Thymus (tissue), 11 donors: ENCODE data around the gene C1orf105. TPM values are rescaled to one million over a fixed set of nuclear protein-coding genes. Genes with fewer than 3 reads are reported as not detected.

Experiments used
- DNase-seq, 9 donors: peaks; one replicate each; pipeline ENCODE4 v3.0.0-alpha.2; 2013; ENCODE audit warnings: low spot score in 9 of 9, low read depth in 6 of 9, missing footprints in 1 of 9
- H3K27ac ChIP-seq, 2 donors: one replicate each; pipeline ENCODE4 v1.5.1; 2013; ENCODE audit warnings: control low read depth in 1 of 2, low read depth in 1 of 2, low read length in 1 of 2, mild to moderate bottlenecking in 1 of 2, moderate library complexity in 1 of 2
- H3K27me3 ChIP-seq, 2 donors: one replicate each; pipeline ENCODE4 v1.5.1; 2013; ENCODE audit warnings: low read length in 1 of 2; ENCODE audit not compliant: control insufficient read depth in 2 of 2, insufficient read depth in 1 of 2
- H3K36me3 ChIP-seq, 2 donors: one replicate each; pipeline ENCODE4 v1.5.1; 2013; ENCODE audit warnings: low read length in 1 of 2, mild to moderate bottlenecking in 1 of 2, moderate library complexity in 1 of 2; ENCODE audit not compliant: control insufficient read depth in 2 of 2, insufficient read depth in 2 of 2
- H3K4me1 ChIP-seq, 2 donors: one replicate each; pipeline ENCODE4 v1.5.1; 2013; ENCODE audit warnings: low read length in 2 of 2; ENCODE audit not compliant: control insufficient read depth in 2 of 2, insufficient read depth in 2 of 2
- H3K4me3 ChIP-seq, 2 donors: one replicate each; pipeline ENCODE4 v1.5.1; 2013; ENCODE audit warnings: low read length in 2 of 2, control low read depth in 1 of 2, mild to moderate bottlenecking in 1 of 2
- H3K9me3 ChIP-seq, 2 donors: one replicate each; pipeline ENCODE4 v1.5.1; 2013; ENCODE audit warnings: low read length in 1 of 2, mild to moderate bottlenecking in 1 of 2; ENCODE audit not compliant: control insufficient read depth in 2 of 2, insufficient read depth in 1 of 2
- WGBS: extraction: QIAGEN DNeasy Blood & Tissue Kit; methylation state at CpG from one replicate; pipeline ENCODE4 v1.1.7; 2013; 5-methylcytosine and 5-hydroxymethylcytosine counted together
- polyA plus RNA-seq: library from polyadenylated mRNA; stranded (reverse); fragments of 200-250 nt; gene quantifications from one replicate; pipeline ENCODE4 v1.2.3, GENCODE V29; 2013
- total RNA-seq: library from RNA; stranded (reverse); fragments of 120-200 nt; gene quantifications from one replicate; pipeline ENCODE4 v1.2.4, GENCODE V29; 2013
- donor health status: healthy.

C1orf105 gene
- total and polyA plus RNA-seq, 2 donors = 0.28 to 0.30 TPM

- Histone ChIP-seq H3K9me3 (no peaks in the 10 kb centered on the region), H3K4me1 (no peaks in the 10 kb centered on the region), H3K27ac (no peak overlapping the region), H3K36me3 (no peaks in the 10 kb centered on the region), H3K27me3 (no peaks in the 10 kb centered on the region), H3K4me3 (no peak overlapping the region)
- 96% methylated on average over 3 of the region's 3 CpGs for WGBS
- no peak for DNase-seq
Measured at GRCh38 chr1:172469717-172470116, 49.2 kb downstream of the C1orf105 start.

GRCh38 chr1:172470149-172470548 is 49.7 kb downstream of the C1orf105 start:
- Histone ChIP-seq H3K9me3 (no peaks in the 10 kb centered on the region), H3K27ac (no peak overlapping the region), H3K36me3 (no peaks in the 10 kb centered on the region), H3K4me3 (no peak overlapping the region), H3K4me1 (no peaks in the 10 kb centered on the region), H3K27me3 (no peaks in the 10 kb centered on the region)
- no peak for DNase-seq
- 96% methylated on average over 2 of the region's 2 CpGs for WGBS

- H3K4me3 ChIP-seq = no peak overlapping the region
- no peaks in the 10 kb centered on the region for H3K36me3 ChIP-seq
- no peaks in the 10 kb centered on the region for H3K9me3 ChIP-seq
- no peaks in the 10 kb centered on the region for H3K27me3 ChIP-seq
- 97% methylated on average over 1 of the region's 1 CpG for WGBS
- H3K27ac ChIP-seq = no peak overlapping the region
- H3K4me1 ChIP-seq = no peaks in the 10 kb centered on the region
- no peak for DNase-seq
Measured at GRCh38 chr1:172471666-172472065, 51.2 kb downstream of the C1orf105 start.

GRCh38 chr1:172472495-172472894 is 52.0 kb downstream of the C1orf105 start:
- Histone ChIP-seq H3K4me3 (no peak overlapping the region), H3K27me3 (no peaks in the 10 kb centered on the region), H3K36me3 (no peaks in the 10 kb centered on the region), H3K4me1 (no peaks in the 10 kb centered on the region), H3K9me3 (no peaks in the 10 kb centered on the region), H3K27ac (no peak overlapping the region)
- no peak for DNase-seq
- WGBS = 69% methylated on average over 1 of the region's 1 CpG

- no peak overlapping the region for H3K27ac ChIP-seq
- no peaks in the 10 kb centered on the region for H3K4me1 ChIP-seq
- no peaks in the 10 kb centered on the region for H3K27me3 ChIP-seq
- H3K36me3 ChIP-seq = no peaks in the 10 kb centered on the region
- no peaks in the 10 kb centered on the region for H3K9me3 ChIP-seq
- no peak overlapping the region for H3K4me3 ChIP-seq
- DNase-seq = no peak
- 75% methylated on average over 3 of the region's 3 CpGs for WGBS
Measured at GRCh38 chr1:172473302-172473701, 52.8 kb downstream of the C1orf105 start.

- H3K9me3 ChIP-seq = no peaks in the 10 kb centered on the region
- no peaks in the 10 kb centered on the region for H3K4me1 ChIP-seq
- DNase-seq = no peak
- H3K27ac ChIP-seq = no peak overlapping the region
- no peak overlapping the region for H3K4me3 ChIP-seq
- H3K27me3 ChIP-seq = no peaks in the 10 kb centered on the region
- H3K36me3 ChIP-seq = no peaks in the 10 kb centered on the region
Measured at GRCh38 chr1:172473842-172474241, 53.4 kb downstream of the C1orf105 start.

GRCh38 chr1:172476218-172476811 is 55.8 kb downstream of the C1orf105 start:
- no peaks in the 10 kb centered on the region for H3K9me3 ChIP-seq
- DNase-seq = peak in 1 of 9 donors; percentile 12
- H3K4me1 ChIP-seq = peaks cover 0 to 8% of the 10 kb centered on the region in 2 donors
- H3K27ac ChIP-seq = no peak overlapping the region
- no peak overlapping the region for H3K4me3 ChIP-seq
- no peaks in the 10 kb centered on the region for H3K27me3 ChIP-seq
- H3K36me3 ChIP-seq = no peaks in the 10 kb centered on the region
- 97% methylated on average over 4 of the region's 4 CpGs for WGBS

GRCh38 chr1:172477216-172477615 is 56.7 kb downstream of the C1orf105 start:
- no peaks in the 10 kb centered on the region for H3K9me3 ChIP-seq
- H3K4me3 ChIP-seq = no peak overlapping the region
- no peaks in the 10 kb centered on the region for H3K27me3 ChIP-seq
- 97% methylated on average over 2 of the region's 2 CpGs for WGBS
- no peaks in the 10 kb centered on the region for H3K36me3 ChIP-seq
- no peak for DNase-seq
- H3K27ac ChIP-seq = no peak overlapping the region
- peaks cover 0 to 8% of the 10 kb centered on the region in 2 donors for H3K4me1 ChIP-seq

GRCh38 chr1:172477741-172478140 is 57.3 kb downstream of the C1orf105 start:
- H3K9me3 ChIP-seq = no peaks in the 10 kb centered on the region
- H3K36me3 ChIP-seq = no peaks in the 10 kb centered on the region
- H3K4me1 ChIP-seq = peaks cover 0 to 8% of the 10 kb centered on the region in 2 donors
- no peak overlapping the region for H3K27ac ChIP-seq
- no peaks in the 10 kb centered on the region for H3K27me3 ChIP-seq
- no peak overlapping the region for H3K4me3 ChIP-seq
- 91% methylated on average over 1 of the region's 1 CpG for WGBS
- no peak for DNase-seq

GRCh38 chr1:172478485-172478884 is 58.0 kb downstream of the C1orf105 start:
- no peak overlapping the region for H3K27ac ChIP-seq
- H3K36me3 ChIP-seq = no peaks in the 10 kb centered on the region
- peaks cover 0 to 8% of the 10 kb centered on the region in 2 donors for H3K4me1 ChIP-seq
- no peaks in the 10 kb centered on the region for H3K27me3 ChIP-seq
- H3K4me3 ChIP-seq = no peak overlapping the region
- DNase-seq = no peak
- H3K9me3 ChIP-seq = no peaks in the 10 kb centered on the region
